ENCODE results near the gene RESP18.

RESP18 gene

DNA sequence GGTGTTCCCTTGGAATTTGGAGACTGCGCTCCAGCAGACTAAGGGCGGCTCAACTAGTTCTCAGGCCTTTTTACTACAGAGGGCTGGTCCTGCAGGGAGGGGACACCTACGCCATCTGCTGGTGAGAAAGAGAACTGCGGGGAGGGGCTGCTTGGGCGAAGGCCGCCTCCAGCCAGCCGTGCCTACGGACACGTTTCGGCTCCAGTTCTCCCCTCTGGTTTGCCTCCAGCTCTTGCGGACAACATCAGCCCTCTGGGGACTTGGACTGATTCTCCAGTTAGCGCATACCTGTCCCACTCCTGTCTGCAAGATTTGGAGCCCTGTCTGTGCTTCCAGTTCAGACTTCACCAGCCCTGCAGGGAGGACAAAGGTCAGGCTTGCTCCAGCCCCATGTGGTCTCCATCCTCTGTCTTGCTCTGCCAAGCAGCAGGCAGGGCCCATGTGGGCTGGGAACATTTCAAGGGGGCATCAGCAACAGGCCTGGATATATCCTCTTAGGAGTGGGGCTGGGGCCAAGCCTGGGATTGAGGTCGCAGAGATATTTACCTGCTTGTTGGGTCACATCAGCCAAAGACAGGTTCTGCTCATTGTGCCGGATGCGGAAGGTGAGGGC is 33.7 kb downstream of the RESP18 start:
- FAIRE-seq (no peak), DNase-seq (ENCODE audit: insufficient read length, low spot score) (peak; percentile 92)
- TF ChIP-seq, protein P1, sequence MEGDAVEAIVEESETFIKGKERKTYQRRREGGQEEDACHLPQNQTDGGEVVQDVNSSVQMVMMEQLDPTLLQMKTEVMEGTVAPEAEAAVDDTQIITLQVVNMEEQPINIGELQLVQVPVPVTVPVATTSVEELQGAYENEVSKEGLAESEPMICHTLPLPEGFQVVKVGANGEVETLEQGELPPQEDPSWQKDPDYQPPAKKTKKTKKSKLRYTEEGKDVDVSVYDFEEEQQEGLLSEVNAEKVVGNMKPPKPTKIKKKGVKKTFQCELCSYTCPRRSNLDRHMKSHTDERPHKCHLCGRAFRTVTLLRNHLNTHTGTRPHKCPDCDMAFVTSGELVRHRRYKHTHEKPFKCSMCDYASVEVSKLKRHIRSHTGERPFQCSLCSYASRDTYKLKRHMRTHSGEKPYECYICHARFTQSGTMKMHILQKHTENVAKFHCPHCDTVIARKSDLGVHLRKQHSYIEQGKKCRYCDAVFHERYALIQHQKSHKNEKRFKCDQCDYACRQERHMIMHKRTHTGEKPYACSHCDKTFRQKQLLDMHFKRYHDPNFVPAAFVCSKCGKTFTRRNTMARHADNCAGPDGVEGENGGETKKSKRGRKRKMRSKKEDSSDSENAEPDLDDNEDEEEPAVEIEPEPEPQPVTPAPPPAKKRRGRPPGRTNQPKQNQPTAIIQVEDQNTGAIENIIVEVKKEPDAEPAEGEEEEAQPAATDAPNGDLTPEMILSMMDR (IDR thresholded peaks at IDR 0.05; ENCODE audit: insufficient read depth, missing control alignments), result peak; percentile 90

DNA sequence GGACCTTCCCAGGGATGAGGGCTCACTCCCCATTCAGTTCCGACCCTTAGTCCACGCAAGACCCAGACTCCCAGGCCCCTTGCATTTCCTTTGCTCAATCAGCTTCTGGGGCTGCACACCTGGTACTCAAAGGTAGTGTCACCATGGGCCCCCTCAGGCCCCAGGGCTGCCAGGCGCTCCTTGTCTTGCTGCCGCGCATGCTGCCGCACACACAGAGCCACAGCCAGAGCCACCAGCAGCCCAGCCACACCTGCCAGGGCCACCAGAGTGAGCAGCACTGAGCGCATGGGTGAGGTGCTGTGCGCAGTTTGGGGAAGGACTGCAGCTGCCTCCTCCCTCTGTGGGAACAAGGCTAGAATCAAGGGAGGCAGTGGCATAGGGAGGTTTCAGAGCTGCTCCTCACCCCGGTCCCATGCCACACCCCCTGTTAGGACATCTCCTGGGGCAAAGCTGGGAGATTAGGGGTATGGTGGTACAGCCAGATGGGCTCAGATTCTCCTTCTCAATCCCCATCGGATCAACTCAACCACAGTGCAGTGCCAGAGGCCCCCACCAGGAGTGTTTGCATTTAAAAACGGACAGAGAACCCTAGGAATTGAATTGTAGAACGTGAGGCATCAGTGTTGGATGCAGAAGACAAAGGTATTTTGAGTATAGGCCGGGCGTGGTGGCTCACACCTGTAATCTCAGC is 34.6 kb downstream of the RESP18 start:
- DNase-seq (ENCODE audit: insufficient read length, low spot score) (no peak), FAIRE-seq (no peak)
- TF ChIP-seq, protein P1 (IDR thresholded peaks at IDR 0.05; ENCODE audit: insufficient read depth, missing control alignments), result no peak

DNA sequence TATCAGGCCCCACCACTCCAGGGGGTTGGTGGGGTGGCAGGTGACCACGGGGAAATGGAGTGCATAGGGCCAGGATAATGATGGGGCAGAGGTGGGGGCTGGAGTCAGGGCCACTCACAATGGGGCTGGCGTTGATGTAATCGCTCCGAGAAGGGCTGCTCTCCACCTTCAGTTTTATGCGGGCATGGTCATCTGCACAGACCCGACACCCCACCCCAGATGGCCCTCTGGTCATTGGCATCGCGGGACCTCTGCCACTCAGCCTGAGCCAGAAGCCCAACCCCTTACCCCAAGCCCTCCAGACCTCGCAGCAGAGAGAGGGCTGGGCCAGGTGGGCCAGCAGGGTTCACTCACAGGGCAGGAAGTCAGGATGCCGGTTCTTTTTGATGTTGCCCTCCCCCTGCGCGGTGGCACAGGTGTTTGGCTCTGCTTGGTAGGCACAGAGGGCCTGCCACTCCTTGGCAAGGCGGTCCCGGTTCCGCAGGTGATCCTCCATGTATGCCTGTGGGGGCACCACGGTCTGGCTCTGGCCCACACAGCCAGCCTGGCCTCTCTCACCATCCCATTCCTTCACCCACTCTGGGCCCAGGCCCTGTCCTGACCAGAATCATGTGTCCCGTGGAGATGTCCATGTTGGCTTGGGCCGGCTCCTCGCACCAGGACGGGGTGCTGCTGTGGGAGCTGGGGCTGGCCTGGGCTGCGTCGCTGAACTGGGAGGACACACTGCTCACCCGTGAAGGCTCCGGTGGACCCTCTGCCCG is 35.7 kb downstream of the RESP18 start:
- TF ChIP-seq, protein P1 (IDR thresholded peaks at IDR 0.05; ENCODE audit: insufficient read depth, missing control alignments), result no peak
- no peak for DNase-seq (ENCODE audit: insufficient read length, low spot score)
- FAIRE-seq, result no peak

DNA sequence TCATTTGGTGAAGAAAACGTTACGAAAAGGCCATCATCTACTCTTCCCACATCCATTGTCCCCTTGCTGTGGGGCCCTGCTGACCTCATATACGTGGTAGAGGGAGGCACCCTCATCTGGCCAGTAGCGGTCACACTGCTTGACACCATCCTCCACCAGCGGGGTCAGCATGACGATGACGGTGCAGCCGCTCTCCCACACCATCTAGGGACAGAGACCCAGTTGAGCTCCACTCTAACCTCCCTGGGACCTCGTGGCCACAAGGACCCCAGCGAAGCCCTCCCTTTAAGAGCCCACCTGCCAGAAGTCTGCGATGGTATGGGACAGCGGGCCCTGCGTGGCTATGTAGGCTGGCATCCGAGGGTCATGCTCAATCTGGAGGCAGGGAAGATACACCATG is 36.4 kb downstream of the RESP18 start:
- TF ChIP-seq, protein P1 (IDR thresholded peaks at IDR 0.05; ENCODE audit: insufficient read depth, missing control alignments), result no peak
- no peak for DNase-seq (ENCODE audit: insufficient read length, low spot score)
- FAIRE-seq, result no peak

DNA sequence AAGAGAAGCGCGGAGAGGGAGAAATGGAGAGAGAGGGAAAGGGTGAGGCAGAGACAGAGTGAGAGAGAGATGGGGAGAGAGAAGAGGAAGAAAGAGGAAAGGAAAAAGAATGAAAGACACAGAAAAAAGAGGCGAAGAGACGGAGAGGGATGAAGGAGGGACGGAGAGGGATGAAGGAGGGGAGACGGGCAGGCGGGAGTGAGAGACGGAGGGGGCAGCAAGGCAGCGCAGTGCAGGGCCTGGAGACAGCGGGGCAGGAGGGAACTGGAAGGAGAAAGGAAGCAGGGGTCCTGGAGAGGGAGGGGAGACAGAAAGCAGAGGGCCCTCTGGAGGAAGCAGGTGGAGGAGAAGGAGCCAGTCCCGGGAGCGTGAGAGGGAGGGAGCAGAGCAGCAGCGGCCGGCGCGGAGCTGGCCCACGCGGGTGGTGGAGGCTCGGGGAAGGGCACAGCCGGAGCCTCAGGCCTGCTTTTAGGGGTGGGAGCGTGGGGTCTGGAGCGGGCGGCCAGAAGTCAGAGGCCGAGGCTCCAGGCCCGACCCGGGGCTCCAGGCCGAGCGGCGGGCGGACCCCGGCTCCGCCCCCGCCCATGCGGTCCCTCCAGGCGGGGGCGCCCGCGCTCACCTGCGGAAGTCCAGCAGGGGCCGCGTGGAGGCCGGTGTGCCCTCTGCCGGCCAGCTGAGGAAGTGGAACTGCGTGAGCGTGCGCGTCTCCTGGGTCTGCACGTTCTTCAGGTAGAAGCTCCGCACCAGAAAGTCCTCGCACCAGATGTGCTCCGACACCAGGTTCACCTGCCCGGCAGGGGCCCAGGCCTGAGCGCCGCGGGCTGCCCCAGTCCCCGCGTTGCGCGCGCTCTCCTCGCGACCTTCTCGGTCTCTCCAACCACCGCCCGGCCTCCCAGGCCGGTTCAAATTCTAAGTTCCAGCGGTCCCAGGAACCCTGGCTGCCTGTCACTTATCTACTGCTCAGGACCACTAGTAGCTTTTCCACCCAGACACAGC is 37.9 kb downstream of the RESP18 start:
- TF ChIP-seq, protein P1 (IDR thresholded peaks at IDR 0.05; ENCODE audit: insufficient read depth, missing control alignments), result peak; percentile 87
- no peak for FAIRE-seq
- DNase-seq (ENCODE audit: insufficient read length, low spot score), result peak; percentile 99

DNA sequence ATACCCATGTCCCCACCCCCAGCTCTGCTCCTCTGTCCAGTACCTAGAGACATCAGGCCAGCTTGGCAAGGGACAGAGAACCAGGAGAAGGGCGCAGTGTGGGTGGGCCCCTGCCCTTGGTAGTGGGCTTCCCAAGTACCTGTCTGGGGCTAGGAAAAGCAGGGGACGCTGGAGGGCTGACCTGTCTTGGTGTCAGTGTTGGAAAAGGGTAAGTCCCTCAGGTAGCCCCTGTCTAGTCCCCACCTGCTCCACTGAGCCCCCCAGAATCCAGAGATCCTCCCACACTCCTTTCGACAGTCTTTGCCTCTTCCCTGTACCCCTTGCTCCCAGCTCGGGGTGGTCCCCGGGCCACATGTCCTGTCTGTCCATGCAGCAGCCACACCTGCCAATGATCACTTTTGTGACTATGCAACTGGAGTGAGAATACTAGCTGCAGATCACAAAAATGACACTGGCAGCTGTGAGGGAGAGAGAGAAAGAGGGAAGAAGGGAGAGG is 38.8 kb downstream of the RESP18 start:
- TF ChIP-seq, protein P1 (IDR thresholded peaks at IDR 0.05; ENCODE audit: insufficient read depth, missing control alignments), result no peak
- FAIRE-seq (no peak), DNase-seq (ENCODE audit: insufficient read length, low spot score) (no peak)

Data from D721Med (cell line).